Astrocyte (in vitro differentiated cells and primary cell): ENCODE data around the gene MYOZ3. TPM values are rescaled to one million over a fixed set of nuclear protein-coding genes. Genes with fewer than 3 reads are reported as not detected.

Source experiments
- DNase-seq: peaks from one replicate; pipeline ENCODE4 v3.0.0-alpha.2; 2010; ENCODE audit warnings: low read depth
- FAIRE-seq: peaks from 2 replicates; lab custom pipeline; 2011; peaks lifted over from hg19 to GRCh38; lab: Jason Lieb, UNC
- H2AFZ ChIP-seq: 2 replicates; pipeline ENCODE4 v1.6.0; 2012; ENCODE audit warnings: low read depth, low read length, inconsistent platforms
- H3K27ac ChIP-seq: 2 replicates; pipeline ENCODE4 v1.5.1; 2011; ENCODE audit warnings: low read depth, low read length, inconsistent platforms
- H3K27me3 ChIP-seq: 2 replicates; pipeline ENCODE4 v1.6.0; 2011; ENCODE audit warnings: low read length, inconsistent platforms; ENCODE audit not compliant: insufficient read depth
- H3K36me3 ChIP-seq: 2 replicates; pipeline ENCODE4 v1.5.1; 2011; ENCODE audit warnings: low read length, inconsistent platforms; ENCODE audit not compliant: insufficient read depth
- H3K4me1 ChIP-seq: 2 replicates; pipeline ENCODE4 v1.5.1; 2011; ENCODE audit warnings: low read length, inconsistent platforms; ENCODE audit not compliant: insufficient read depth
- H3K4me2 ChIP-seq: 2 replicates; pipeline ENCODE4 v1.6.0; 2012; ENCODE audit warnings: low read length, inconsistent platforms
- H3K4me3 ChIP-seq: 2 replicates; pipeline ENCODE4 v1.5.1; 2011; ENCODE audit warnings: low read depth, mild to moderate bottlenecking, low read length, inconsistent platforms; ENCODE audit not compliant: insufficient read depth
- H3K79me2 ChIP-seq: 2 replicates; pipeline ENCODE4 v1.6.0; 2012; ENCODE audit warnings: mild to moderate bottlenecking, low read length, inconsistent platforms; ENCODE audit not compliant: insufficient read depth
- H3K9ac ChIP-seq: 2 replicates; pipeline ENCODE4 v1.6.0; 2012; ENCODE audit warnings: mild to moderate bottlenecking, low read length, inconsistent platforms
- H3K9me3 ChIP-seq: 2 replicates; pipeline ENCODE4 v1.5.1; 2012; ENCODE audit warnings: low read depth, mild to moderate bottlenecking, low read length, inconsistent platforms; ENCODE audit not compliant: insufficient read depth
- H4K20me1 ChIP-seq: 2 replicates; pipeline ENCODE4 v1.6.0; 2012; ENCODE audit warnings: low read length, inconsistent platforms; ENCODE audit not compliant: insufficient read depth
- H3K27ac Mint-ChIP-seq: one replicate; pipeline ENCODE4 v1.8.0; 2021; ENCODE audit warnings: mild to moderate bottlenecking, mixed read lengths; ENCODE audit not compliant: unreplicated experiment
- H3K27me3 Mint-ChIP-seq: one replicate; pipeline ENCODE4 v1.8.0; 2021; ENCODE audit warnings: low read depth, mixed read lengths; ENCODE audit not compliant: unreplicated experiment
- H3K36me3 Mint-ChIP-seq: one replicate; pipeline ENCODE4 v1.8.0; 2021; ENCODE audit warnings: low read depth, mixed read lengths; ENCODE audit not compliant: unreplicated experiment
- H3K4me1 Mint-ChIP-seq: one replicate; pipeline ENCODE4 v1.8.0; 2021; ENCODE audit warnings: low read depth, mixed read lengths; ENCODE audit not compliant: unreplicated experiment
- H3K4me3 Mint-ChIP-seq: one replicate; pipeline ENCODE4 v1.8.0; 2021; ENCODE audit warnings: mild to moderate bottlenecking, moderate library complexity, mixed read lengths; ENCODE audit not compliant: unreplicated experiment
- H3K9me3 Mint-ChIP-seq: one replicate; pipeline ENCODE4 v1.8.0; 2021; ENCODE audit warnings: mild to moderate bottlenecking, mixed read lengths; ENCODE audit not compliant: unreplicated experiment
- EZH2 ChIP-seq: IDR thresholded peaks from 2 replicates; pipeline ENCODE4 v1.6.1; 2012; ENCODE audit warnings: mild to moderate bottlenecking, low read length, inconsistent platforms; ENCODE audit not compliant: insufficient read depth
- total RNA-seq: library from RNA; stranded (reverse); gene quantifications from 2 replicates; pipeline ENCODE4 v1.2.1, GENCODE V29; 2021
- TF ChIP-seq, protein P1 (sequence below): IDR thresholded peaks from 2 replicates; pipeline ENCODE4 v1.5.1; 2011; ENCODE audit warnings: low read depth, mild to moderate bottlenecking, inconsistent platforms, low read length, moderate library complexity; ENCODE audit not compliant: insufficient read depth

Gene MYOZ3
- total RNA-seq, 1 donor from 2014 or later = 5.5 TPM

DNA sequence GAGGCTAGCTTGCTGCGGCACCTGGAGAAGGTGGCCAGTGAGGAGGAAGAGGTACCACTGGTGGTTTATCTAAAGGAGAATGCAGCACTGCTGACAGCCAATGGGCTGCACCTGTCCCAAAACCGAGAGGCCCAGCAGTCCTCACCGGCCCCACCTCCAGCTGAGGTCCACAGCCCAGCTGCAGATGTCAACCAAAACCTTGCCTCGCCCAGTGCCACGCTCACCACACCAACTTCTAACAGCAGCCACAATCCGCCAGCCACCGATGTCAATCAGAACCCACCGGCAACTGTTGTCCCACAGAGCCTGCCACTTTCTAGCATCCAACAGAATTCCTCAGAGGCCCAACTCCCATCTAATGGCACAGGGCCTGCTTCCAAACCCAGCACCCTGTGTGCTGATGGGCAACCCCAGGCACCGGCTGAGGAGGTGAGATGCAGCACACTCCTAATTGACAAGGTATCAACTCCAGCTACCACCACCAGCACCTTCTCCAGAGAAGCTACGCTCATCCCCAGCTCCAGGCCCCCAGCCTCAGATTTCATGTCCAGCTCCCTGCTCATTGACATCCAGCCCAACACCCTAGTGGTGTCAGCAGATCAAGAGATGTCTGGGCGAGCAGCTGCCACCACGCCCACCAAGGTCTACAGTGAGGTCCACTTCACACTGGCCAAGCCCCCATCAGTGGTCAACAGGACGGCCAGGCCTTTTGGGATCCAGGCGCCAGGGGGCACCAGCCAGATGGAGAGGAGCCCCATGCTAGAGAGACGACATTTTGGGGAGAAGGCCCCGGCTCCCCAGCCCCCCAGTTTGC lies 12.6 kb upstream of the MYOZ3 start:
- peaks cover 2% of the 10 kb centered on the region for H3K9me3 Mint-ChIP-seq
- TF ChIP-seq EZH2 = no peak
- TF ChIP-seq, protein P1, sequence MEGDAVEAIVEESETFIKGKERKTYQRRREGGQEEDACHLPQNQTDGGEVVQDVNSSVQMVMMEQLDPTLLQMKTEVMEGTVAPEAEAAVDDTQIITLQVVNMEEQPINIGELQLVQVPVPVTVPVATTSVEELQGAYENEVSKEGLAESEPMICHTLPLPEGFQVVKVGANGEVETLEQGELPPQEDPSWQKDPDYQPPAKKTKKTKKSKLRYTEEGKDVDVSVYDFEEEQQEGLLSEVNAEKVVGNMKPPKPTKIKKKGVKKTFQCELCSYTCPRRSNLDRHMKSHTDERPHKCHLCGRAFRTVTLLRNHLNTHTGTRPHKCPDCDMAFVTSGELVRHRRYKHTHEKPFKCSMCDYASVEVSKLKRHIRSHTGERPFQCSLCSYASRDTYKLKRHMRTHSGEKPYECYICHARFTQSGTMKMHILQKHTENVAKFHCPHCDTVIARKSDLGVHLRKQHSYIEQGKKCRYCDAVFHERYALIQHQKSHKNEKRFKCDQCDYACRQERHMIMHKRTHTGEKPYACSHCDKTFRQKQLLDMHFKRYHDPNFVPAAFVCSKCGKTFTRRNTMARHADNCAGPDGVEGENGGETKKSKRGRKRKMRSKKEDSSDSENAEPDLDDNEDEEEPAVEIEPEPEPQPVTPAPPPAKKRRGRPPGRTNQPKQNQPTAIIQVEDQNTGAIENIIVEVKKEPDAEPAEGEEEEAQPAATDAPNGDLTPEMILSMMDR = no peak
- H3K36me3 Mint-ChIP-seq = peaks cover 33% of the 10 kb centered on the region
- H2AFZ ChIP-seq = no peak overlapping the region
- H3K27ac ChIP-seq = no peak overlapping the region
- peaks cover 40% of the 10 kb centered on the region for H3K4me1 Mint-ChIP-seq
- peaks cover 93% of the 10 kb centered on the region for H4K20me1 ChIP-seq
- H3K36me3 ChIP-seq = peaks cover 3% of the 10 kb centered on the region
- no peaks in the 10 kb centered on the region for H3K9me3 ChIP-seq
- no peaks in the 10 kb centered on the region for H3K27me3 ChIP-seq
- H3K9ac ChIP-seq = no peak overlapping the region
- H3K4me3 Mint-ChIP-seq = no peak overlapping the region
- peaks cover 22% of the 10 kb centered on the region for H3K27me3 Mint-ChIP-seq
- FAIRE-seq (no peak), DNase-seq (no peak)
- no peak overlapping the region for H3K4me2 ChIP-seq
- peaks cover 74% of the 10 kb centered on the region for H3K79me2 ChIP-seq
- no peak overlapping the region for H3K4me3 ChIP-seq
- H3K4me1 ChIP-seq = peaks cover 27% of the 10 kb centered on the region
- H3K27ac Mint-ChIP-seq = no peak overlapping the region

DNA sequence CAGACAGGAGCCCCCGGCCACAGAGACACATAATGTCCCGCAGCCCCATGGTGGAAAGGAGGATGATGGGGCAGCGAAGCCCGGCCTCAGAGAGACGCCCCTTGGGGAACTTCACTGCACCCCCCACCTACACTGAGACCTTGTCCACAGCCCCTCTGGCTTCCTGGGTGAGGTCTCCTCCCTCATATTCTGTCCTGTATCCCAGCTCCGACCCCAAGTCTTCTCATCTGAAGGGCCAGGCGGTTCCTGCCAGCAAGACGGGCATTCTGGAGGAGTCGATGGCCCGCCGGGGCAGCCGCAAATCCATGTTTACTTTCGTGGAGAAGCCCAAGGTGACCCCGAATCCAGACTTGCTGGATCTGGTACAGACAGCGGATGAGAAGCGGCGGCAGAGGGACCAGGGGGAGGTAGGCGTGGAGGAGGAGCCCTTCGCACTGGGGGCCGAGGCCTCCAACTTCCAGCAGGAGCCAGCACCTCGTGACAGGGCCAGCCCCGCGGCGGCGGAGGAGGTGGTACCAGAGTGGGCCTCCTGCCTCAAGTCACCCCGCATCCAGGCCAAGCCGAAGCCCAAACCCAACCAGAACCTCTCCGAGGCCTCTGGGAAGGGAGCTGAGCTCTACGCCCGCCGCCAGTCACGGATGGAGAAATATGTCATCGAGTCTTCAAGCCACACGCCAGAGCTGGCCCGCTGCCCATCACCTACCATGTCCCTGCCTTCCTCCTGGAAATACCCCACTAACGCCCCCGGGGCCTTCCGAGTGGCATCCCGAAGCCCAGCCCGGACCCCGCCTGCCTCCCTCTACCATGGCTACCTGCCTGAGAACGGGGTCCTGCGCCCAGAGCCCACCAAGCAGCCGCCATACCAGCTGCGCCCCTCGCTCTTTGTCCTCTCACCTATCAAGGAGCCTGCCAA lies 11.7 kb upstream of the MYOZ3 start:
- H3K79me2 ChIP-seq = peaks cover 67% of the 10 kb centered on the region
- no peak overlapping the region for H3K9ac ChIP-seq
- no peak overlapping the region for H3K27ac ChIP-seq
- no peak for DNase-seq
- peaks cover 2% of the 10 kb centered on the region for H3K9me3 Mint-ChIP-seq
- H3K4me2 ChIP-seq = no peak overlapping the region
- FAIRE-seq = no peak
- H3K27me3 Mint-ChIP-seq = peaks cover 22% of the 10 kb centered on the region
- no peak overlapping the region for H3K4me3 ChIP-seq
- H3K27ac Mint-ChIP-seq = peak overlapping the region; percentile 66
- no peaks in the 10 kb centered on the region for H3K27me3 ChIP-seq
- H2AFZ ChIP-seq = no peak overlapping the region
- peaks cover 95% of the 10 kb centered on the region for H4K20me1 ChIP-seq
- H3K4me3 Mint-ChIP-seq = no peak overlapping the region
- peaks cover 35% of the 10 kb centered on the region for H3K36me3 Mint-ChIP-seq
- H3K4me1 ChIP-seq = peaks cover 26% of the 10 kb centered on the region
- H3K36me3 ChIP-seq = peaks cover 3% of the 10 kb centered on the region
- H3K4me1 Mint-ChIP-seq = peaks cover 36% of the 10 kb centered on the region
- no peaks in the 10 kb centered on the region for H3K9me3 ChIP-seq
- no peak for TF ChIP-seq EZH2
- TF ChIP-seq, protein P1 = no peak
